GM15510 (cell line): Measurements from ENCODE around the gene MATCAP1.
A peak's percentile ranks its signal among the peaks of the same experiment; 100 is the strongest.

Experiments
- POLR2A ChIP-seq: IDR thresholded peaks from 3 replicates; pipeline ENCODE4 v1.6.1; 2011; ENCODE audit warnings: borderline replicate concordance; ENCODE audit not compliant: insufficient read length; ENCODE audit errors: extremely low read depth

MATCAP1 gene

DNA sequence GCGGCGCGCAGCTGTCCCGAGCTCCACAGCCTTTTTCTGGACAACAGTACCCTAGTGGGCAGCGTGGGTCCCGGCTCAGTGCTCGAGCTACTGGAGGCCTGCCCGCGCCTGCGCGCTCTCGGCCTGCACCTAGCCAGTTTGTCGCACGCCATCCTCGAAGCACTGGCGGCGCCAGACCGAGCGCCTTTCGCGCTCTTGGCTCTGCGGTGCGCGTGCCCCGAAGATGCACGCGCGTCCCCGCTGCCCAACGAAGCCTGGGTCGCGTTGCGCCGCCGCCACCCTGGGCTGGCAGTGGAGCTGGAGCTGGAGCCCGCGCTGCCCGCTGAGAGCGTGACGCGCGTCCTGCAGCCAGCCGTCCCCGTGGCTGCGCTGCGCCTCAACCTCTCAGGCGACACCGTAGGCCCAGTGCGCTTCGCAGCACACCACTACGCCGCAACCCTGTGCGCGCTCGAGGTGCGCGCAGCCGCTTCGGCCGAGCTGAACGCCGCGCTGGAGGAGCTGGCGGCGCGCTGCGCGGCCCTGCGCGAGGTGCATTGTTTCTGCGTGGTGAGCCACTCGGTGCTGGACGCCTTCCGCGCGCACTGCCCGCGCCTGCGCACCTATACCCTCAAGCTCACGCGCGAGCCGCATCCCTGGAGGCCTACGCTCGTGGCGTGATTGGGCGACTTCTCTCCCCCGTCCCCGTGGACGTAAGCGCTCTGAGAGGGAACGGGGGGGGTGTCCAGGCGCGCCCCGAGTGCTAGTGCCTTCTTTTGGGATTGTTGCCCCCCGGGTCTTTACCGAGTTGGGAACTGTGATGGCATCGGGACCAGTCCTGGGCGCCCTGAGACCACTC, 20.4 kb downstream of the MATCAP1 start:
- no peak for TF ChIP-seq POLR2A

DNA sequence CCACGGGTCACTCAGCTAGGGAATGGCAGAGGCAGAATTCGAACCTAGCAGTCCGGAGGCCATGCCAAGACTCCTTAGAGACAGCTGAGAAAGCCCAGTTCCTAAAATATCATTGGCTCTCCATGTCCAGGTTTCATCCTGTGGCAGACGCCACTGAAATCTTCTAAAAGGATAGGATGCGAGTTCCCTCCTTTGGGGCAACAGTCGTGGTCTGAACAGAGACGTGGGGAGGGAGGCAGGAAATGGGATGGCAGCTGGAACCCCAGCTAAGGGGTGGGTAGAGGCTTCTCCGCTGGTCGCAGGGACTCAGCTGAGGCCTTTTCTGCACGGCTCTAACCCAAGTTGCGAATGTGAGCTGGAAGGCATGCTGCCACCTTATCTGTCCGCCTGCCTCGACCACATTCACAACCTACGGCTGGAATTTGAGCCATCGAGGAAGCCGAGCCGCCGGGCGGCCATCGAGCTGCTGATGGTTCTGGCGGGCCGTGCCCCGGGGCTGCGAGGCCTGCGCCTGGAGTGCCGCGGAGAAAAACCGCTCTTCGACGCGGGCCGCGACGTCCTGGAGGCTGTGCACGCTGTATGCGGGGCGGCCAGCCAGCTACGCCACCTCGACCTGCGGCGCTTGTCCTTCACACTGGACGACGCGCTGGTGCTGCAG, 21.1 kb downstream of the MATCAP1 start:
- no peak for TF ChIP-seq POLR2A

DNA sequence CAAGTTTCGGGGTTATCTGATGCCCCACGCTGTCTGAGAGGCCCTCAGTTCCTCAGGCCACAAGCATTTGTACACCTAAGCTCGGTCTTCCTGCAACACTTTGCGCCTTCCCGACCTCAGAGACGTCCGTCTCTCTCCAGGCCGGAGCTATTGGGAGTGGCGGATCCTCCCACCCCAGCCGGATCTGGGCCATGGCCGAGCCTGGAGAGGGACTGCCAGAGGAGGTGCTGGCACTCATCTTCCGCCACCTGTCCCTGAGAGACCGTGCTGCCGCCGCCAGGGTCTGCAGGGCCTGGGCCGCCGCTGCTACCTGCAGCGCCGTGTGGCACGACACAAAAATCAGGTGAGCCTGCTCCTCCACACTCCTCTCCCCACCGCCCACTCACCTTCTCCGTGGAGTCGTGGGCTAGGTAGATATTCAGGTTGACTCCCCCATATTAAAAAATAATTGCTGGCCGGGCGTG, 22.1 kb downstream of the MATCAP1 start:
- no peak for TF ChIP-seq POLR2A

DNA sequence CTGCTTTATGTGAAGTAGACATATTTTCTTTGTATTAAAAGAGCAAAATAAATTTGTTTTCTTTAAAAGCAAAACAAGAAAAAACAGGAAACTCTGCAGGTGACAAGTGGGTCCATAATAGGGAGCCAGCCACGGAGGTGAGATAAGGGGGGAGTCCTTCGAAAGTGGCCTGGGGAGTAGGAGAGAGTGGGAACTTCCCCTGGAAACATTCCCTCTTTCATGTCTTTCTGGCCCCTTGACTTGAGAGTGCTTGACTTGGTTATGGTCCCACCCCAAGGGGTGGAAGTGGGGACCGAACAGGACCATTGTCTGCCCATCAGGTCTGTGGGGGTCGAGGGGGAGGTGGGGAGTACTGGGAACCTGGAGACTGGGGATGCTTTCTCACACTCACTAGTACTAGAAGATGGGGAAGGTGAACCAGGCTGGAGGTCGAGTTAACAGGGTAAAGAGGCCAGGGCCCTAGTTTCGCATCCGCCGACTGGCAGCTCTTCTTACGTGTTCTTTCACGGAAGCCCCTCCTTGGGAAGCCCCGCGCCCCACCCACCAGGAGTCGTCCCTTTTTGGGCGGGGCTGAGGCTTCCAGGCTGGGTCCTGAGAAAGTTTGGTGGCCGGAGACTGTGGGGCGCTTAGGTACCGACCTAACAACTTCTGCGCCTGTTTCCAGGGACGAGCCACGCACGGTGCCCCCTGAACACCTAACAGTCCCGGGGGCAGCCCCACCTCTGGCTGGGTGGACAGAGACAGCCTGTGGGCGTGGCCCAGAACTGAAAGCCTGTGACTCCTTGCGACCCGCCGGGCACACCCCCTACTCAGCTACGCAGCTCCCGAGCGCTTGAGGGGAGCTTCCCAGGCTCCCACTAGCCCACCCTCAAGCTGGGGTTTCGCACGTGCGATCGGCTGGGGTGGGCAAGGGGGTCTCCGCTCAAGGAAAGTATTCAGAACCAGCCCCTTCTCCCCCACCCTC, 24.8 kb downstream of the MATCAP1 start:
- TF ChIP-seq POLR2A, result peak; percentile 48

DNA sequence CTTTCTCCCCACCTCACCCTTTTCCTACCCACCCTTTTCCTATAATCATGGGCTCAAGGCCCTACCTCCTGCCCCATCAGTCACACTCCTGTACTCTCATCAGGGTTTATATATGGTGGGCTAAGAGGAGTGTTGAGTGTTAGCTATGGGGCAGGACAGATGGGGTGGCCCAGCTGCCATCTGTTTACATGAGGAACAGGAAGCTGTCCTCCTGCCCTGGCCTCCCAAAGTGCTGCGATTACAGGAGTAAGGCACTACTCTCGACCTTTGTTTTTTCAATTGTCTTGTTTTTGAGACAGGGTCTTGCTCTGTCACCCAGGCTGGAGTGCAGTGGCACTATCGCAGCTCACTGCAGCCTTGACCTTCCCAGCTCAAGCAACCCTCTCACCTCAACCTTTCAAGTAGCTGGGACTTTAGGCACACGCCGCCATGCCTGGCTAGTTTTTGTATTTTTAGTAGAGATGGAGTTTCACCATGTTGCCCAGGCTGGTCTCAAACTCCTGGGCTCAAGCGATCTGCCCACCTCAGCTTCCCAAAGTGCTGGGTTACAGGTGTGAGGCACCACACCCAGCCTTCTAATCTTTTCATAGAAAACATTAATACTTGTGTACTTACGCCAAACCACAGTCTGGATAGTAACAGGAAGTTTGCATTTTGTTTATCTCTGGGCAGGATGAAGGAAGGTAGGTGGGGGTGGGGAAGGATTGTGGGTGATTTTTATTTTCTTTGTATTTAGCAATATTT, 25.7 kb downstream of the MATCAP1 start:
- TF ChIP-seq POLR2A, result no peak

DNA sequence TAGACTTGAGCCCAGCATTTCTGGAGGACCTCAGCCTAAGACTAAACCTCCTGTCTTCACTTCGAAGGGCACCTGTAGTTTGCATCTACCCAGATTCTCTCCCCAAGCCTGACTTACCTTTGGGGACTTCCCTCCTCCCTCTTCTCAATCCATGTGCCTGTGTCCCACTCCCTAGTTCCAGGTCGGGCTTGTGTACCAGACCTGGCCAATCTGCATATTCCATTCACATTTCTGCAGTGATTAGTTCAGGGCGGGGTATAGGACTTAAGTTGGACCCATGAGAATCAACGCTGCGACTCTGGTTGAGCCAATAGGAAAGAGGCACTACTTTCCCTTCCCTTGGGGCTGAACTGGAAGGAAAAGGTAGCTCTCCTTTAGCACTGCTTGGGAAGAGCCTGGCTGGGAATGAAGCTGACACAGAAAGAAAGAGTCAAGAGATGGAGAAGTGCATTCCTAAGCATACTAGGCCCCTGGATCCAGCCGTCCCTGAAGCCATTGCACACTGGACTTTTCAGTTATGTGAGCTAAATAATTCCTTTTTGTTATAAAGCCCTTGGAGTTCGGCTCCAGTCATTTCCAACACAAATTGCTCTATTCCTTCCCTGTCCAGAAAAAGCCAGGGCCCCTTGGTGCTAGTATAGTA, 26.5 kb downstream of the MATCAP1 start:
- no peak for TF ChIP-seq POLR2A

DNA sequence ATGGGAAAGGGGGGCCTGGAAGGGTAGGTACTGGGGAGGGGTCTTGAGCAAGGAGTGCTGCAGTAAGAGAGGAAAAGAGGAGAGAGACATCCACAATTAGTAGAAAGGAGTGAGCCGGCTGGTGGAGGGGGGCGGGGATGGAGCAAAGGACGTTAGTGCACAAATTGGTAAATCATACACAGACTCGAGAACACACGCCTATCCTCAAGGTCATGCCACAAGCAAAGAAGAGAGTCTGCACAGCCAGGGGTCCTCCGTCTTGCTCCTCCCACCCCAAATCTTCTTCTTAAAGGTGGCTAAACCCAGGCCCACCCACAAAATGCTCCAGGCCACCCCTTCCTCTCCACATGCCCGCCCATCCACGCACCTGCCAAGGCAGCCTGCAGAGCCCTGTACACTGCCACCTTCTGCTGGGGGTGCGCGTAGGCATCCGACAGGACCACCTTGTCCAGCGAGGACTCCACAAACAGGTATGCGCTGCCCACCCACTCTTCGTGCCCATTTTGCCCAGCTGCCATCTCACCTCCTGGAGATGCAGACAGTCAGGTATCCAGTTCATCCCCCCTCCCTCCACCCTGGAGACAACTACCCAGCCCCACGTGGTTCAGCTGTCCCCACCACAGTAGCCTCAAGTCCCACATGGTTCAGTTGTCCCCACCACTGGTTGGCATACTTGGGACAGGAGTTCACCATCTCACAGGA, 27.5 kb downstream of the MATCAP1 start:
- TF ChIP-seq POLR2A, result no peak

DNA sequence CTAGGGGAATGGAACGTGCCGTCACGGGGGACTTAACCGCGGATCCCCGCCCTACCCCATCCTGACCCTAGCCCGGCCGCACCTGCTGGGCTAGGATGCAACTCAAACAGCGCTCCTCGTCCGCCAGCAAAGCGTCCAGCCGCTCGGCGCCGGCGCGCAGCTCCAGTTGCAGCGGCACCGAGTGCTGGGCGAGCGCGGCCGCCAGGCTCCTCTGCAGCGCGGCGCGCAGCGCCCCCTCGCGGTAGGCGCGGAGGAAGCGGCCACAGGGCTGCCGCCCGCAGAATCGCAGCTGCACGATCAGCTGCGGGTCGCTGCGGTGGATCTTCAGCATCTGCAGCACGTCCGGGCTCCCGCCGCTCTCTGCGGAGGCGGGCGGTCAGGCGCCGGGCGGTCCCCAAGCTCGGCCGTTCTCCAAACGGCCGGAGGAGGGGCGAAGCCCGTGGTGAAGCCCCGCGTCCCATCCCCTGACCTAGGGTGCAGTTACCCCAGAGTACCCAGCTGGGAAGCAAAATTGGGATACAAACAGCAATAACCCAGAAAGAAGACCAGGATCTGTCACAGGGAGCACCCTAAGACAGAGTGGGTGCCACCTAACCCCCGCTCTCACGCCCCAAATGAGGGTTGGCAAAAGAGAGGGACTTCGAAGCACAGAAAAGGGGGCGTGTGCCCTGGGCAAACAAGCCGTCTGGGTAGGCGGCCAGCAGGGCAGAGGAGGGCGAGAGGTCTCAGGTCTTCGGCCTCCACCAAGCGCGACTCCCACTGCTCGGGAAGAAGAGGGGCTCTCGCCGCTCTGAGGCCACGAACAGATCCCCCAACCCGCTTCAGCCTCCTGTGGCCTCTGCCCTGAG, 28.2 kb downstream of the MATCAP1 start:
- no peak for TF ChIP-seq POLR2A

DNA sequence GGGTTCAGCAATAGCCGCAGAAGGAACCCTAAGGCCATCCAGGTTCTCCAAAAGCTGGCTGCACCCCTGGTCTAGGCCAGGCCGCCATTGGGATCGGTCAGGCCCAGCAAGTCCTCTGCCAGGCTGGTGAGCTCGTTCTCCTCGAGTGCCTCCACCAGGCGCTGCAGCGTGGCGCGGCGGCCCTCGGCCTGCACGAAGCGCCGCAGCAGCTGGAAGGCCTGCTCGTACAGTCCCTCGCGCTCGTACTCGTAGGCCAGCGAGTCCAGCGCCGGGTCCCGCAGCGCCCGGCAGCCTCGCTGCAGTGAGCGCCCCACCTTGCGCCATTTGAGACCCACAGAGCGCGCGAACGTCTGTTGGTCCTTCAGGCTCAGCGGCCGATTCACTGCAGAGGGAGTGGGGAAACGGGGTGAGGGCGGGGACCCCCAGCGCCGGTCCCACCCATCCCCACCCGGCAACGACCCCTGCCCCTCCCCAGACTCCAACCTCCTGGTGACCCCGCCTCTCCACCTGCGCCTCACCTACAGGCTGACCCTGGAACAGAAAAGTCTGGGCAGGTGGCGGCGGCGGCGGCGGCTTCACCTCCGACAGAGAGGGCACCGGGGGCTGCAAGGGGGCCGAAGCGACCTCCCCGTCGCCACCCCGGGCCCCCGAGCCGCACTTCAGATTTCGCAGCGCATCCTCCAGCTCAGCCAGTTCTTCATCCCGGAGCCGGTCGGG, 29.0 kb downstream of the MATCAP1 start:
- no peak for TF ChIP-seq POLR2A

DNA sequence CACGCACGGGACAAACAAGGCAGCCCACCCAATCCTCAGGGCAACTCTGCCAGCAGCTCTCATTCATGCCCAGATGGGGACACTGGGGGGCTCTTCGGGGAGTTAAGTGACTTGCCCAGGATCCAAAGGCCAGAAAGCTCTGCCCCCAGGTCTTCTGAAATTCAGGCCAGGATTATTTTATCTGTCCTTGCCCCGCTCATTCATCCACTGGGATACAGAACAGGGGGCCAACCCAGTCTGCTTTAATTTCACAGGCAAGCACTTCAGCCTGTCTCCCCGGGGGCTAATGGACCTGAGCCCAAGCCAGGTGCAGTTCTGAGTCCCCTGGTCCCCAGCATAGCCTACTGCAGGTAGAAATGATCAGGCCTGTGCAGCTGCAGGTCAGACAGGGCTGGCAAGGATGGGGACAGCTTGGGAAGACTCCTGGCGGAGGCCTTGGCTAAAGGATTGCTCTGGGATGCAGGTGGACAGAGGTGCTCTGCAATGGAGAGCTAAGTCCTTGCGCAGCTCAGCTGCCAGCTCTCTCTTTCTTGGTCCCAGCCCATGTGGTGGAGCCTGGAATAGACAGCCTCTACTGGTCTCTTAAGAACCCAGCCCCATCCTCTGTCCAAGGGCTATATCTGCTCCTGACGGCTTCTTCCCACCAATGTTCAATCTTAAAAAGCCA, 32.2 kb downstream of the MATCAP1 start:
- TF ChIP-seq POLR2A, result no peak

DNA sequence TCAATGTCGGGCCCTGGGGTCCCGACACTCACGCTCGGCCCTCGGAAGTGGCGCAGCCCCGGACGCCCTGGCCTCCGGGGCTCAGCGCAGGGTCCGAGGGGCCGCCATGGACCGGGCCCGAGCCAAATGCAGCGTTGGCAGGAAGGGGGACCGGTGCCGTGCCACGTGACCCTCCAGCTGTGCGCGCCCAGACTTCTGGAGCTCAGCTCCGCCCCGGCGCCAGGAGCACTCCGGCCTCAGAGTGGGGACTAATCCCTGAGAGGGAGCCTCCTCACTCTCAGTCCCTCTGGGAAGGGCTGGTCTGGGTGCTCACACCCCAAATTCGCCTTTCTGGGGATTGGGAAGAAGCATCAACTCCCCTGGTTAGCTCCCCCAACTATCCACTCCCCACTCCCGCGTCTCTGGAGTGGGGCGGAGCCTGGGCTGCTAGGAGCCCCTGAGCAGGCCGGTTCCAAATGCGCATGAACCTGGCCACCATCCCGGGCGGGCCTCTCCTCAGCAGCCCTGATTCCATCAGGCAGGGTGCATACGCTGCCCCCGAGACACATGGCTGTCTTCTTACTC, 32.8 kb downstream of the MATCAP1 start, which contains the start of gene B3GNT9:
B3GNT9 (minus strand) TSS at position 166 of the 564 bp plus-strand sequence. CDS start 513 bp downstream, outside the sequence.
- TF ChIP-seq POLR2A, result peak; percentile 28
